ENCODE measurements around the gene C19orf67.

DNA sequence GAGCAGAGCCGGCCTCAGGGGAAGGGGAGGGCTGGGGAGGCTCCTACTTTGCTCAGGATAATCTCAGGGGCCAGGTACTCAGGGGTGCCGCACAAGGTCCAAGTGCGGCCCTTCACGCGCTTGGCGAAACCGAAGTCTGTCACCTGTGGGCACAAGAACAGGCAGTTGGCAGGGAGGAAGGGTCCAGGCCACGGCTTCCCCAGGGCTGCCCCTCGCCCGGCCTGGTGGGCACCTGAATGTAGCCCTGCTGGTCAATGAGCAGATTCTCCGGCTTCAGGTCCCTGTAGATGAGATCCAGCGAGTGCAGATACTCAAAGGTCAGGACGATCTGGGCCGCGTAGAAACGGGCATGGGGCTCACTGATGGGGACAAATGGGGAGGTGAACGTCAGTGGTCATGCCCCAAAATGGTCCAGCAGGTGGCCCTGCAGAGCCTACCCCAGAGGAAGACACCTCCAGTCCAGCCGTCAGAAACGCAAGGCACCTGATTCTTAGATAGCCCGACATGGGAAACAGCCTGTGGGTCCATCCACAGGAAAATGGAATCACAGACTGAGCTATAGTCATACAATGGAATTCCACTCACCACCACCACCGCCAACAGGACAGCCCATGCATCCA, 12.1 kb upstream of the C19orf67 start:
- TF ChIP-seq CTCF (conservative IDR thresholded peaks at IDR 0.05; ENCODE audit: low read depth in 2 of 2) (peak; percentile 48 to 73), EZH2 (IDR thresholded peaks at IDR 0.05; ENCODE audit: low read depth, unreplicated experiment) (no peak), POLR2AphosphoS5 (IDR thresholded peaks at IDR 0.05; ENCODE audit: low read depth) (no peak), ZNF114 (CRISPR knock-in tag; IDR thresholded peaks at IDR 0.05) (no peak), JUNB (IDR thresholded peaks at IDR 0.05; ENCODE audit: unreplicated experiment) (no peak), ZNF462 (CRISPR knock-in tag; IDR thresholded peaks at IDR 0.05) (no peak), EZH2phosphoT487 (IDR thresholded peaks at IDR 0.05; ENCODE audit: unreplicated experiment) (no peak), CREB1 (CRISPR knock-in tag; IDR thresholded peaks at IDR 0.05; ENCODE audit: low read depth) (no peak), ZNF331 (CRISPR knock-in tag; IDR thresholded peaks at IDR 0.05; ENCODE audit: low read depth) (no peak)
- TF ChIP-seq, protein P1, sequence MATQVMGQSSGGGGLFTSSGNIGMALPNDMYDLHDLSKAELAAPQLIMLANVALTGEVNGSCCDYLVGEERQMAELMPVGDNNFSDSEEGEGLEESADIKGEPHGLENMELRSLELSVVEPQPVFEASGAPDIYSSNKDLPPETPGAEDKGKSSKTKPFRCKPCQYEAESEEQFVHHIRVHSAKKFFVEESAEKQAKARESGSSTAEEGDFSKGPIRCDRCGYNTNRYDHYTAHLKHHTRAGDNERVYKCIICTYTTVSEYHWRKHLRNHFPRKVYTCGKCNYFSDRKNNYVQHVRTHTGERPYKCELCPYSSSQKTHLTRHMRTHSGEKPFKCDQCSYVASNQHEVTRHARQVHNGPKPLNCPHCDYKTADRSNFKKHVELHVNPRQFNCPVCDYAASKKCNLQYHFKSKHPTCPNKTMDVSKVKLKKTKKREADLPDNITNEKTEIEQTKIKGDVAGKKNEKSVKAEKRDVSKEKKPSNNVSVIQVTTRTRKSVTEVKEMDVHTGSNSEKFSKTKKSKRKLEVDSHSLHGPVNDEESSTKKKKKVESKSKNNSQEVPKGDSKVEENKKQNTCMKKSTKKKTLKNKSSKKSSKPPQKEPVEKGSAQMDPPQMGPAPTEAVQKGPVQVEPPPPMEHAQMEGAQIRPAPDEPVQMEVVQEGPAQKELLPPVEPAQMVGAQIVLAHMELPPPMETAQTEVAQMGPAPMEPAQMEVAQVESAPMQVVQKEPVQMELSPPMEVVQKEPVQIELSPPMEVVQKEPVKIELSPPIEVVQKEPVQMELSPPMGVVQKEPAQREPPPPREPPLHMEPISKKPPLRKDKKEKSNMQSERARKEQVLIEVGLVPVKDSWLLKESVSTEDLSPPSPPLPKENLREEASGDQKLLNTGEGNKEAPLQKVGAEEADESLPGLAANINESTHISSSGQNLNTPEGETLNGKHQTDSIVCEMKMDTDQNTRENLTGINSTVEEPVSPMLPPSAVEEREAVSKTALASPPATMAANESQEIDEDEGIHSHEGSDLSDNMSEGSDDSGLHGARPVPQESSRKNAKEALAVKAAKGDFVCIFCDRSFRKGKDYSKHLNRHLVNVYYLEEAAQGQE (IDR thresholded peaks at IDR 0.05; ENCODE audit: unreplicated experiment), result no peak
